Stomach (tissue), 4 donors: Measurements from ENCODE around the gene SYT2.
"Not testable (repeated sequence)": the region's sequence is repeated elsewhere in the genome, so short reads cannot be mapped to it uniquely, and the experiment has no call there.

Experiments used
- POLR2A ChIP-seq, 4 donors: fragments of 450-650 bp; IDR thresholded peaks; one replicate each; pipeline ENCODE4 v1.6.1; 2016; ENCODE audit warnings: antibody characterized with exemption in 4 of 4, control low read depth in 2 of 4, mild to moderate bottlenecking in 1 of 4, moderate library complexity in 1 of 4
- TF ChIP-seq, protein P1 (sequence below), 7 experiments: fragments of 450-650 bp in 4 of 7; fragments of 200-600 bp in 3 of 7; sonication (generic) in 3 of 7; IDR thresholded peaks; one replicate each; pipeline ENCODE4 v1.5.1; 2016 to 2019; ENCODE audit warnings: antibody characterized with exemption in 7 of 7, control low read depth in 2 of 7, mild to moderate bottlenecking in 1 of 7

DNA sequence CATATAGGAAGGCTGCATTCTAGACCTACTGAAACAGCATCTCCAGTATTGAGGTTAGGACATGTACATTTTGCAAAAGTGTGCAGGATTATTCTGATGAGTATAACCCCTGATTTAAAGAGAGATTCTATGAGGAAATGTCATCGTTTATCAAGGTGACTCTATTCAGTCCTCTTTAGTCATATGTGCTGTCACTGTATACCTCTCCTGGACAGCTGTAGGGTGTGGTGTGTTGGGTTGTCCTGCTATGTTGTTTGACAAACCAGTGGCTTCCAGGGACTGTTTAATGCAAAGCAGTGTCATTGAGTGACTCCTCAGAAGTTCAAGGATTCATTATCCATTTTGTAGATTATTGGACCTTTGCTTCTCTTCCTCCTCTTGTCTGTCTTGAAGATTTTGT, 152.6 kb downstream of the SYT2 start:
- TF ChIP-seq POLR2A (IDR thresholded peaks at IDR 0.05): not testable (repeated sequence)
- TF ChIP-seq, protein P1, sequence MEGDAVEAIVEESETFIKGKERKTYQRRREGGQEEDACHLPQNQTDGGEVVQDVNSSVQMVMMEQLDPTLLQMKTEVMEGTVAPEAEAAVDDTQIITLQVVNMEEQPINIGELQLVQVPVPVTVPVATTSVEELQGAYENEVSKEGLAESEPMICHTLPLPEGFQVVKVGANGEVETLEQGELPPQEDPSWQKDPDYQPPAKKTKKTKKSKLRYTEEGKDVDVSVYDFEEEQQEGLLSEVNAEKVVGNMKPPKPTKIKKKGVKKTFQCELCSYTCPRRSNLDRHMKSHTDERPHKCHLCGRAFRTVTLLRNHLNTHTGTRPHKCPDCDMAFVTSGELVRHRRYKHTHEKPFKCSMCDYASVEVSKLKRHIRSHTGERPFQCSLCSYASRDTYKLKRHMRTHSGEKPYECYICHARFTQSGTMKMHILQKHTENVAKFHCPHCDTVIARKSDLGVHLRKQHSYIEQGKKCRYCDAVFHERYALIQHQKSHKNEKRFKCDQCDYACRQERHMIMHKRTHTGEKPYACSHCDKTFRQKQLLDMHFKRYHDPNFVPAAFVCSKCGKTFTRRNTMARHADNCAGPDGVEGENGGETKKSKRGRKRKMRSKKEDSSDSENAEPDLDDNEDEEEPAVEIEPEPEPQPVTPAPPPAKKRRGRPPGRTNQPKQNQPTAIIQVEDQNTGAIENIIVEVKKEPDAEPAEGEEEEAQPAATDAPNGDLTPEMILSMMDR (IDR thresholded peaks at IDR 0.05): not testable (repeated sequence)
